ENCODE results near the gene CYP24A1.
A peak's percentile ranks its signal among the peaks of the same experiment; 100 is the strongest.
"Not testable (repeated sequence)": the region's sequence is repeated elsewhere in the genome, so short reads cannot be mapped to it uniquely, and the experiment has no call there.

The CYP24A1 gene

GRCh38 chr20:54134445-54135220, 39.2 kb downstream of the CYP24A1 start:
- DNase-seq (ENCODE audit: low read depth): peak; percentile 32
- no peak overlapping the region for H3K4me3 ChIP-seq (replicated peaks; ENCODE audit: low read depth, low read length)
- no peak for TF ChIP-seq CTCF (IDR thresholded peaks at IDR 0.05; ENCODE audit: low read length, missing control alignments)

DNA sequence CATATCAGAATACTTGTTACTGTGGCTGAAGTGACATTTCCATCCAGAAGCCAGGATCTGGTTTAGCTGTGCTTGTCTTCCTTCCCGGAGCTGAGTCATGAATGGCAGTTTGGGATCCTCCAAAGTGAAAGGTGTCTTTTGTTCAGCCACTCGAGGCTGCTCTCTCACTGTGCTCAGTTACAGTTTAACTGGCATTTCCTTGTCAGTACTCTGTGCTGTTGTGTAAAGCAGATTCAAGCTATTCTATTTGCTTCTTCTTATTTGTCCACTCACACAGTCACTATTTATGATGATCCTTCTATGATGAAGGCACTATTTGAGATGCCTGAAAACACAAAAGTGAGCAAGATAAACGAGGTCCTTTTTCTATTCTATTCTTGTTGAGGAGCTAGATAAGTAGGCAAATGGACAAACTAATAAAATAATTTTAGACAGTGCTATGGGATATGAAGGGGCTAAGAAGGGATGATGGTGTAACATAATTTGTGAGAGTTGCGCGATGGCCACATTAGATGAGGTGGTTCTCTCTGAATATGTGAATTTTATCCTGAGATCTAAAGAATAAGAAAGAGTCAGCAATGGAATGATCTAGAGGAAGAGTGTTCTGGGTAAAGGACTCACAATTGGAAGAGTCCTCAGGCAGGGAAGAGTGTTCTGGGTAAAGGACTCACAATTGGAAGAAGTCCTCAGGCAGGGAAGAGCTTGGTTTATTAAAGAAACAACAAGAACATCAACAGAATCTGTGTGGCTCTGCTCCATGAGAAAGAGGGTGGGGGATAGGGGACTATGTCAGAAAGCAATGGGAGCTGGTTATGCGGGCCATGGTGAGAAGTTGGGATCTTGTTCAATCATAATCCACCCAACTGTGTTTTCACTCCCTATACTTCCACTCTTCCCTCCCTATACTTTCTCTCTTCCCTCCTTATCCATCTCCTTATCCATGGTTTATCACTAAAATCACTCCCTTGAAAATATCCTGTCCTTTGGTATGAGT, 40.1 kb downstream of the CYP24A1 start:
- H3K4me3 ChIP-seq (replicated peaks; ENCODE audit: low read depth, low read length): peak overlapping the region; percentile 17
- DNase-seq (ENCODE audit: low read depth): peak; percentile 40
- TF ChIP-seq CTCF (IDR thresholded peaks at IDR 0.05; ENCODE audit: low read length, missing control alignments): no peak

DNA sequence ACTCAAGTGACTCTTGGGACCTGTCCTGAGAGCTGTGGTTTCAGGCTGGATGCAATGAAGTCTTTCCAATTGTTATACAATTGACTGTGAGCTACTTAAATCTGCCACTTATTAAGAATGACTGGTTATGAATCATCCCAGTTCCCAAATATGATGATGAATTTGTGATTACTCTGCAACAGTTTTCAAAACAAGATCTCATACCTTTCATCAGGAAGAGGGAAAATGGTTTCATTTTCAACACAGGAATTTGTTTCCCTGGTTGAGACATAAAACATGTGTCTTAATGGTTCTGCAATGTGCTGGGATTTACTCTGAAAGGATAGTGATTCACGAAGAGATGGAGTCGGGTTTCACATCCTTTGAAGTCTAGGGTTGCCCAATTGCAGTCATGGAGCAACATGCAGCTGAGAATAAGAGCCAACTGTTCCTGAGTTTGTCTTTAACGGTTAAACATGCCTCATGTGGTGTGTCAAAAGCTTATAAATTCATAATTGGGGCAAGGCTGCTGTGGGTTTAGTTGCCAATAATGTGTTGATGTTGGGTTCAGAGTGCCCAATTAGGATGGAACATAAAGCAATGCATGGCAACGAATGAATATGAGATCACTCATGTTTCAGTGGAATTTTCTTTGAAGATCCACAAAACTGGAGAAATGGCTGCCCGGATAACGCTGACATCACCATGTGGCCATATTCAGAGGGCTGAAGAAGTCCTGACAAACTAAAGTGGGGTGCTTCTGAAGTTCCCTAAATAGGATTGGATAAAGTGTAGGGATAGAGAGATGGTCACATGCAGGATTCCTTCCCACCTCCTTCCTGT, 41.0 kb downstream of the CYP24A1 start:
- DNase-seq (ENCODE audit: low read depth): peak; percentile 98
- H3K4me3 ChIP-seq (replicated peaks; ENCODE audit: low read depth, low read length): peak overlapping the region; percentile 17
- no peak for TF ChIP-seq CTCF (IDR thresholded peaks at IDR 0.05; ENCODE audit: low read length, missing control alignments)

GRCh38 chr20:54131675-54132611, 41.8 kb downstream of the CYP24A1 start:
- DNase-seq (ENCODE audit: low read depth): no peak
- TF ChIP-seq CTCF (IDR thresholded peaks at IDR 0.05; ENCODE audit: low read length, missing control alignments): no peak
- no peak overlapping the region for H3K4me3 ChIP-seq (replicated peaks; ENCODE audit: low read depth, low read length)

DNA sequence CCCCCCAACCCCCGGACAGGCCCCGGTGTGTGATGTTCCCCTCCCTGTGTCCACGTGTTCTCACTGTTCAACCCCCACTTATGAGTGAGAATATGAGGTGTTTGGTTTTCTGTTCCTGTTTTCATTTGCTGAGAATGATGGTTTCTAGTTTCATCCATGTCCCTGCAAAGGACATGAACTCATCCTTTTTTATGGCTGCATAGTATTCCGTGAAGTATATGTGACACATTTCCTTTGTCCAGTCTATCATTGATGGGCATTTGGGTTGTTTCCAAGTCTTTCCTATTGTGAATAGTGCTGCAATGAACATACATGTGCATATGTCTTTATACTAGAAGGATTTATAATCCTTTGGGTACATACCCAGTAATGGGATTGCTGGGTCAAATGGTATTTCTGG, 42.7 kb downstream of the CYP24A1 start:
- H3K4me3 ChIP-seq (replicated peaks; ENCODE audit: low read depth, low read length); DNase-seq (ENCODE audit: low read depth): not testable (repeated sequence)

DNA sequence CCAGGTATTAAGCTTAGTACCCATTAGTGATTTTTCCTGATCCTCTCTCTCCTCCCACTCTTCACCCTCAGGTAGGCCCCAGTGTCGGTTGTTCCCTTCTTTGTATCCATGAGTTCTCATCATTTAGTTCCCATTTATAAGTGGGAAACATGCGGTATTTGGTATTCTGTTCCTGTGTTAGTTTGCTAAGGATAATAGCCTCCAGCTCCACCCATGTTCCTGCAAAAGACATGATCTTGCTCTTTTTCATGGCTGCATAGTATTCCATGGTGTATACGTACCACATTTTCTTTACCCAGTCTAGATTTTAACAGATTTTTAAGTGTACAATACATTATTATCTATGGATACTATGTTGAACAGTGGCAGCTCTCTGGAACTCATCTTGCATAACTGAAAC, 44.4 kb downstream of the CYP24A1 start:
- no peak overlapping the region for H3K4me3 ChIP-seq (replicated peaks; ENCODE audit: low read depth, low read length)
- DNase-seq (ENCODE audit: low read depth): no peak
- TF ChIP-seq CTCF (IDR thresholded peaks at IDR 0.05; ENCODE audit: low read length, missing control alignments): no peak

All from fibroblast of pulmonary artery (primary cell).